ENCODE data around the gene SSH2. TPM values are rescaled to one million over a fixed set of nuclear protein-coding genes. Genes with fewer than 3 reads are reported as not detected.

SSH2 gene
- total and polyA plus RNA-seq, 2 of the 13 experiments (the other 11 are each of a cell fraction or from before 2014, with no cell fraction given), result 6.0 to 6.4 TPM

DNA sequence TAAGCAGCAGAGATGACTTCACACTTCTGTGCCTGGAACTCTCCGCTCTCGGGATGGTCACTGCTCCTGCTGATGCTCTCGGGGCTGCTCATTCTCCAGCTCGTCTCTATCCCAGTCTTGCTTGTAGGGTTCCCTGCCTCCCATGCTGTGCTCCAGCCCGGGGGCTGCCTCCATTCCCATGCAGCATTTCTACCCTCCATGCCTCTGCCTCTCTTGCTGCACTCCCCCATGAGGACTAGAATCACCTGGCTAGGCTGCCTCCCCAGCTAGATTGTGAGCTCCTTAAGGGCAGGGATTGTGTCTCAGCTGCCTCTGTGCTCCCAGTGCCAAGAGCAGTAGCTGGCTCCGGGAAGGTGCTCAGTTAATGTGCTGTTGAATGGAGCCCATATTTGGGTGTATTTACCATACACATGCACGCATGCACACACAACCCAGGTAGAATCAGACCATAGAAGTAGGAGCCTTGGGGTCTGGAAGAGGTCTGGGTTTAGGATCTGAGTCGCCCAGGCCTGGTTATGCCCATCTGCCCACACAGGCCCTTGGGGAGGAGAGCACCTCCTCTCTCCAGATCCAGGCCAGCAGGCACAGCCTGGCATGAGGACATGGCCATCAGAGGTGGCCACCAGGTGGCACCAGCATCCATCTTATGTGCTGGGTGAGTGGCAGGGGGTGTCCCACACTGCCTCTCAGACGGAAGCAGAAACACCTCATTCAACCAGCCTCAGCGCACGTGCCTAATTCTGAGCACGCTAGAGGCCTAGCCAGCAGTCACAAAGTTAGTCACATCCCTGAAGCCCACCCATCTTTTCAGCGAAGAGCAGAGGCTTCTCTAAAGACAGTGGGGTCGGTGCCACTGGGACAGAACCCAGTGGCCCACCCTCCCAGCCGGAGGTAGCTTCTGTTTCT is 349.9 kb downstream of the SSH2 start (continued):
- TF ChIP-seq MXI1 (IDR thresholded peaks at IDR 0.05; ENCODE audit: borderline replicate concordance, low read depth, low read length) (0 out of 3 replicates have a peak, but pooled peaks have one; percentile 43), ZNF335 (CRISPR knock-in tag; IDR thresholded peaks at IDR 0.05) (peak; percentile 82; the same call in 1 of the 2 replicates), PITX1 (CRISPR knock-in tag; IDR thresholded peaks at IDR 0.05) (peak; percentile 47; the same call in 1 of the 2 replicates), SRSF1 (optimal IDR thresholded peaks at IDR 0.05; ENCODE audit: low read depth, low read length) (no peak), TEAD3 (CRISPR knock-in tag; optimal IDR thresholded peaks at IDR 0.05; ENCODE audit: borderline replicate concordance) (peak; percentile 70), RXRB (CRISPR knock-in tag; IDR thresholded peaks at IDR 0.05; ENCODE audit: borderline replicate concordance) (0 out of 2 replicates have a peak, but pooled peaks have one; percentile 23), HNRNPK (IDR thresholded peaks at IDR 0.05; ENCODE audit: low read depth, low read length, poor library complexity, severe bottlenecking) (no peak), ZNF446 (CRISPR knock-in tag; IDR thresholded peaks at IDR 0.05) (no peak), THAP11 (CRISPR knock-in tag; IDR thresholded peaks at IDR 0.05) (peak; percentile 69), SAFB2 (CRISPR knock-in tag; IDR thresholded peaks at IDR 0.05; ENCODE audit: borderline replicate concordance, low read depth) (0 out of 2 replicates have a peak, but pooled peaks have one; percentile 21), ZNF256 (CRISPR knock-in tag; conservative IDR thresholded peaks at IDR 0.05) (no peak)
- TF ChIP-seq, protein P1, sequence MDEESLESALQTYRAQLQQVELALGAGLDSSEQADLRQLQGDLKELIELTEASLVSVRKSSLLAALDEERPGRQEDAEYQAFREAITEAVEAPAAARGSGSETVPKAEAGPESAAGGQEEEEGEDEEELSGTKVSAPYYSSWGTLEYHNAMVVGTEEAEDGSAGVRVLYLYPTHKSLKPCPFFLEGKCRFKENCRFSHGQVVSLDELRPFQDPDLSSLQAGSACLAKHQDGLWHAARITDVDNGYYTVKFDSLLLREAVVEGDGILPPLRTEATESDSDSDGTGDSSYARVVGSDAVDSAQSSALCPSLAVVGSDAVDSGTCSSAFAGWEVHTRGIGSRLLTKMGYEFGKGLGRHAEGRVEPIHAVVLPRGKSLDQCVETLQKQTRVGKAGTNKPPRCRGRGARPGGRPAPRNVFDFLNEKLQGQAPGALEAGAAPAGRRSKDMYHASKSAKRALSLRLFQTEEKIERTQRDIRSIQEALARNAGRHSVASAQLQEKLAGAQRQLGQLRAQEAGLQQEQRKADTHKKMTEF (CRISPR knock-in tag; IDR thresholded peaks at IDR 0.05), result peak; percentile 39; the same call in 1 of the 2 replicates
- TF ChIP-seq, protein P2, sequence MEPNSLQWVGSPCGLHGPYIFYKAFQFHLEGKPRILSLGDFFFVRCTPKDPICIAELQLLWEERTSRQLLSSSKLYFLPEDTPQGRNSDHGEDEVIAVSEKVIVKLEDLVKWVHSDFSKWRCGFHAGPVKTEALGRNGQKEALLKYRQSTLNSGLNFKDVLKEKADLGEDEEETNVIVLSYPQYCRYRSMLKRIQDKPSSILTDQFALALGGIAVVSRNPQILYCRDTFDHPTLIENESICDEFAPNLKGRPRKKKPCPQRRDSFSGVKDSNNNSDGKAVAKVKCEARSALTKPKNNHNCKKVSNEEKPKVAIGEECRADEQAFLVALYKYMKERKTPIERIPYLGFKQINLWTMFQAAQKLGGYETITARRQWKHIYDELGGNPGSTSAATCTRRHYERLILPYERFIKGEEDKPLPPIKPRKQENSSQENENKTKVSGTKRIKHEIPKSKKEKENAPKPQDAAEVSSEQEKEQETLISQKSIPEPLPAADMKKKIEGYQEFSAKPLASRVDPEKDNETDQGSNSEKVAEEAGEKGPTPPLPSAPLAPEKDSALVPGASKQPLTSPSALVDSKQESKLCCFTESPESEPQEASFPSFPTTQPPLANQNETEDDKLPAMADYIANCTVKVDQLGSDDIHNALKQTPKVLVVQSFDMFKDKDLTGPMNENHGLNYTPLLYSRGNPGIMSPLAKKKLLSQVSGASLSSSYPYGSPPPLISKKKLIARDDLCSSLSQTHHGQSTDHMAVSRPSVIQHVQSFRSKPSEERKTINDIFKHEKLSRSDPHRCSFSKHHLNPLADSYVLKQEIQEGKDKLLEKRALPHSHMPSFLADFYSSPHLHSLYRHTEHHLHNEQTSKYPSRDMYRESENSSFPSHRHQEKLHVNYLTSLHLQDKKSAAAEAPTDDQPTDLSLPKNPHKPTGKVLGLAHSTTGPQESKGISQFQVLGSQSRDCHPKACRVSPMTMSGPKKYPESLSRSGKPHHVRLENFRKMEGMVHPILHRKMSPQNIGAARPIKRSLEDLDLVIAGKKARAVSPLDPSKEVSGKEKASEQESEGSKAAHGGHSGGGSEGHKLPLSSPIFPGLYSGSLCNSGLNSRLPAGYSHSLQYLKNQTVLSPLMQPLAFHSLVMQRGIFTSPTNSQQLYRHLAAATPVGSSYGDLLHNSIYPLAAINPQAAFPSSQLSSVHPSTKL (CRISPR knock-in tag; IDR thresholded peaks at IDR 0.05), result peak; percentile 19; the same call in 1 of the 2 replicates
- TF ChIP-seq, protein P3, sequence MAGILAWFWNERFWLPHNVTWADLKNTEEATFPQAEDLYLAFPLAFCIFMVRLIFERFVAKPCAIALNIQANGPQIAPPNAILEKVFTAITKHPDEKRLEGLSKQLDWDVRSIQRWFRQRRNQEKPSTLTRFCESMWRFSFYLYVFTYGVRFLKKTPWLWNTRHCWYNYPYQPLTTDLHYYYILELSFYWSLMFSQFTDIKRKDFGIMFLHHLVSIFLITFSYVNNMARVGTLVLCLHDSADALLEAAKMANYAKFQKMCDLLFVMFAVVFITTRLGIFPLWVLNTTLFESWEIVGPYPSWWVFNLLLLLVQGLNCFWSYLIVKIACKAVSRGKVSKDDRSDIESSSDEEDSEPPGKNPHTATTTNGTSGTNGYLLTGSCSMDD (CRISPR knock-in tag; IDR thresholded peaks at IDR 0.05), result no peak
- TF ChIP-seq, protein P4, sequence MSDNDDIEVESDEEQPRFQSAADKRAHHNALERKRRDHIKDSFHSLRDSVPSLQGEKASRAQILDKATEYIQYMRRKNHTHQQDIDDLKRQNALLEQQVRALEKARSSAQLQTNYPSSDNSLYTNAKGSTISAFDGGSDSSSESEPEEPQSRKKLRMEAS (IDR thresholded peaks at IDR 0.05), result peak; percentile 63
- TF ChIP-seq, protein P5, sequence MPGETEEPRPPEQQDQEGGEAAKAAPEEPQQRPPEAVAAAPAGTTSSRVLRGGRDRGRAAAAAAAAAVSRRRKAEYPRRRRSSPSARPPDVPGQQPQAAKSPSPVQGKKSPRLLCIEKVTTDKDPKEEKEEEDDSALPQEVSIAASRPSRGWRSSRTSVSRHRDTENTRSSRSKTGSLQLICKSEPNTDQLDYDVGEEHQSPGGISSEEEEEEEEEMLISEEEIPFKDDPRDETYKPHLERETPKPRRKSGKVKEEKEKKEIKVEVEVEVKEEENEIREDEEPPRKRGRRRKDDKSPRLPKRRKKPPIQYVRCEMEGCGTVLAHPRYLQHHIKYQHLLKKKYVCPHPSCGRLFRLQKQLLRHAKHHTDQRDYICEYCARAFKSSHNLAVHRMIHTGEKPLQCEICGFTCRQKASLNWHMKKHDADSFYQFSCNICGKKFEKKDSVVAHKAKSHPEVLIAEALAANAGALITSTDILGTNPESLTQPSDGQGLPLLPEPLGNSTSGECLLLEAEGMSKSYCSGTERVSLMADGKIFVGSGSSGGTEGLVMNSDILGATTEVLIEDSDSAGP (CRISPR knock-in tag; IDR thresholded peaks at IDR 0.05; ENCODE audit: borderline replicate concordance), result peak; percentile 80
- TF ChIP-seq, protein P6, sequence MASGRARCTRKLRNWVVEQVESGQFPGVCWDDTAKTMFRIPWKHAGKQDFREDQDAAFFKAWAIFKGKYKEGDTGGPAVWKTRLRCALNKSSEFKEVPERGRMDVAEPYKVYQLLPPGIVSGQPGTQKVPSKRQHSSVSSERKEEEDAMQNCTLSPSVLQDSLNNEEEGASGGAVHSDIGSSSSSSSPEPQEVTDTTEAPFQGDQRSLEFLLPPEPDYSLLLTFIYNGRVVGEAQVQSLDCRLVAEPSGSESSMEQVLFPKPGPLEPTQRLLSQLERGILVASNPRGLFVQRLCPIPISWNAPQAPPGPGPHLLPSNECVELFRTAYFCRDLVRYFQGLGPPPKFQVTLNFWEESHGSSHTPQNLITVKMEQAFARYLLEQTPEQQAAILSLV (CRISPR knock-in tag; IDR thresholded peaks at IDR 0.05; ENCODE audit: borderline replicate concordance), result peak; percentile 67; the same call in 1 of the 2 replicates

Measured in HepG2 (cell line).